H1 (cell line): ENCODE data around the gene SRSF3. TPM values are rescaled to one million over a fixed set of nuclear protein-coding genes. Genes with fewer than 3 reads are reported as not detected.
A peak's percentile ranks its signal among the peaks of the same experiment; 100 is the strongest.

Source experiments
- CTCF ChIA-PET: fragments of 300-600 bp; sonication (Branson Sonifier 250); formaldehyde crosslinking; loops from one replicate; lab custom pipeline; 2021; ENCODE audit not compliant: partially characterized antibody; lab: Charles Lee
- POLR2A ChIA-PET: fragments of 300-600 bp; sonication (Branson Sonifier 250); formaldehyde crosslinking; loops from one replicate; lab custom pipeline; 2021; ENCODE audit warnings: inconsistent platforms; ENCODE audit not compliant: partially characterized antibody; lab: Charles Lee
- DNase-seq, 2 experiments: peaks; one replicate each; pipeline versions ENCODE4 v3.0.0 to v3.0.0-alpha.2; 2010 to 2022; ENCODE audit warnings: low spot score in 2 of 2, low read depth in 1 of 2, mixed read lengths in 1 of 2
- FAIRE-seq: peaks from 2 replicates; lab custom pipeline; 2011; peaks lifted over from hg19 to GRCh38; lab: Jason Lieb, UNC
- H2AFZ ChIP-seq: 2 replicates; pipeline ENCODE4 v1.8.1; 2012; ENCODE audit warnings: low read length, inconsistent platforms
- H2AK5ac ChIP-seq: 2 replicates; pipeline ENCODE4 v1.6.1; 2013; ENCODE audit warnings: low read depth, low read length
- H2BK120ac ChIP-seq: replicated peaks from 2 replicates; pipeline ENCODE3; 2013; ENCODE audit warnings: low read depth, low read length, inconsistent platforms
- H2BK12ac ChIP-seq: 2 replicates; pipeline ENCODE4 v1.6.1; 2013; ENCODE audit warnings: low read depth, low read length
- H2BK15ac ChIP-seq: 2 replicates; pipeline ENCODE4 v1.6.1; 2013; ENCODE audit warnings: low read length
- H2BK20ac ChIP-seq: 2 replicates; pipeline ENCODE4 v1.6.1; 2013; ENCODE audit warnings: low read length
- H2BK5ac ChIP-seq: 2 replicates; pipeline ENCODE4 v1.6.1; 2013; ENCODE audit warnings: low read depth, low read length
- H3K14ac ChIP-seq: 2 replicates; pipeline ENCODE4 v1.6.1; 2013; ENCODE audit warnings: inconsistent platforms; ENCODE audit not compliant: insufficient read length
- H3K18ac ChIP-seq: 2 replicates; pipeline ENCODE4 v1.6.1; 2013; ENCODE audit warnings: low read length; ENCODE audit errors: extremely low read depth
- H3K23ac ChIP-seq: 2 replicates; pipeline ENCODE4 v1.6.1; 2013; ENCODE audit warnings: inconsistent platforms; ENCODE audit not compliant: insufficient read length
- H3K23me2 ChIP-seq: 2 replicates; pipeline ENCODE4 v1.6.1; 2013; ENCODE audit warnings: low read depth, low read length
- H3K27ac ChIP-seq: 2 replicates; pipeline ENCODE4 v1.6.1; 2011; ENCODE audit warnings: low read depth, low read length, inconsistent platforms
- H3K27me3 ChIP-seq, 4 experiments: replicated peaks in 1 of 4; 1 replicate in 1 of 4; 2 replicates in 3 of 4; pipeline versions ENCODE4 v1.6.1 to v1.8.1; 2011 to 2013; ENCODE audit warnings: low read length in 3 of 4, mild to moderate bottlenecking in 3 of 4, inconsistent platforms in 2 of 4, mixed read lengths in 2 of 4, moderate library complexity in 1 of 4; ENCODE audit not compliant: control insufficient read depth in 3 of 4, insufficient read depth in 3 of 4; ENCODE audit errors: extremely low read depth in 1 of 4
- H3K36me3 ChIP-seq, 4 experiments: 2 replicates each; pipeline versions ENCODE4 v1.6.1 to v1.8.1; 2011 to 2013; ENCODE audit warnings: mild to moderate bottlenecking in 4 of 4, low read length in 3 of 4, moderate library complexity in 2 of 4, control low read depth in 1 of 4, inconsistent platforms in 1 of 4; ENCODE audit not compliant: insufficient read depth in 4 of 4, control insufficient read depth in 2 of 4
- H3K4ac ChIP-seq: replicated peaks from 2 replicates; pipeline ENCODE3; 2013; ENCODE audit warnings: low read length, low read depth, mixed read lengths, inconsistent platforms; ENCODE audit not compliant: insufficient read length
- H3K4me1 ChIP-seq, 4 experiments: replicated peaks in 1 of 4; 1 replicate in 1 of 4; 2 replicates in 3 of 4; pipeline versions ENCODE4 v1.6.1 to v1.8.1; 2011 to 2013; ENCODE audit warnings: low read length in 3 of 4, inconsistent platforms in 2 of 4, mixed read lengths in 1 of 4; ENCODE audit not compliant: insufficient read depth in 4 of 4, control insufficient read depth in 3 of 4
- H3K4me2 ChIP-seq, 2 experiments: 2 replicates each; pipeline versions ENCODE4 v1.6.1 to v1.8.1; 2011 to 2013; ENCODE audit warnings: low read depth in 2 of 2, low read length in 2 of 2, control low read depth in 1 of 2, inconsistent platforms in 1 of 2, mild to moderate bottlenecking in 1 of 2; ENCODE audit not compliant: insufficient read depth in 1 of 2
- H3K4me3 ChIP-seq, 4 experiments: fragments of 200-600, 300-600 bp in 1 of 4; sonication (generic), shearing (Covaris generic), sonication (Bioruptor Twin) in 1 of 4; 2 replicates each; pipeline versions ENCODE4 v1.5.1 to v1.8.1; 2011 to 2016; ENCODE audit warnings: low read length in 4 of 4, low read depth in 3 of 4, control low read depth in 2 of 4, inconsistent platforms in 2 of 4, mild to moderate bottlenecking in 2 of 4, mixed read lengths in 1 of 4, moderate library complexity in 1 of 4; ENCODE audit not compliant: insufficient read depth in 2 of 4; ENCODE audit errors: extremely low read depth in 1 of 4
- H3K56ac ChIP-seq: replicated peaks from 2 replicates; pipeline ENCODE3; 2013; ENCODE audit warnings: low read depth, mild to moderate bottlenecking, mixed read lengths, low read length, inconsistent platforms; ENCODE audit not compliant: insufficient read length
- H3K79me1 ChIP-seq: 2 replicates; pipeline ENCODE4 v1.6.1; 2013; ENCODE audit warnings: low read depth, low read length, control low read depth
- H3K79me2 ChIP-seq, 2 experiments: 2 replicates each; pipeline versions ENCODE4 v1.6.1 to v1.8.1; 2012 to 2013; ENCODE audit warnings: low read length in 2 of 2, mild to moderate bottlenecking in 2 of 2, inconsistent platforms in 1 of 2; ENCODE audit not compliant: insufficient read depth in 2 of 2, control insufficient read depth in 1 of 2
- H3K9ac ChIP-seq, 4 experiments: replicated peaks in 1 of 4; 1 replicate in 1 of 4; 2 replicates in 3 of 4; pipeline versions ENCODE4 v1.6.1 to v1.8.1; 2011 to 2013; ENCODE audit warnings: low read depth in 3 of 4, low read length in 3 of 4, control low read depth in 2 of 4, mild to moderate bottlenecking in 2 of 4, moderate library complexity in 2 of 4, inconsistent platforms in 1 of 4; ENCODE audit errors: extremely low read depth in 1 of 4
- H3K9me3 ChIP-seq, 2 experiments: 2 replicates each; pipeline versions ENCODE4 v1.6.1 to v1.8.1; 2012 to 2013; ENCODE audit warnings: mild to moderate bottlenecking in 2 of 2, moderate library complexity in 2 of 2, control low read depth in 1 of 2, inconsistent platforms in 1 of 2, low read depth in 1 of 2, low read length in 1 of 2, mixed read lengths in 1 of 2; ENCODE audit not compliant: insufficient read depth in 2 of 2
- H4K20me1 ChIP-seq, 2 experiments: replicated peaks in 1 of 2; 2 replicates each; pipeline versions ENCODE3 to v1.8.1; 2011 to 2013; ENCODE audit warnings: inconsistent platforms in 2 of 2, low read length in 2 of 2, mild to moderate bottlenecking in 1 of 2; ENCODE audit not compliant: insufficient read depth in 2 of 2, control insufficient read depth in 1 of 2
- H4K5ac ChIP-seq: 2 replicates; pipeline ENCODE4 v1.6.1; 2013; ENCODE audit warnings: low read length, low read depth, mixed read lengths, inconsistent platforms; ENCODE audit not compliant: insufficient read length
- H4K8ac ChIP-seq: 2 replicates; pipeline ENCODE4 v1.8.0; 2013; ENCODE audit warnings: mild to moderate bottlenecking, moderate library complexity, low read length, inconsistent platforms; ENCODE audit not compliant: insufficient read depth; ENCODE audit errors: extremely low read depth
- H4K91ac ChIP-seq: replicated peaks from 2 replicates; pipeline ENCODE3; 2013; ENCODE audit warnings: low read length, mixed read lengths, inconsistent platforms; ENCODE audit not compliant: insufficient read length
- ATF3 ChIP-seq: IDR thresholded peaks from 2 replicates; pipeline ENCODE4 v1.6.1; 2011; ENCODE audit warnings: low read depth, mild to moderate bottlenecking, low read length; ENCODE audit not compliant: insufficient read depth
- GABPA ChIP-seq: IDR thresholded peaks from 2 replicates; pipeline ENCODE4 v1.6.1; 2011; ENCODE audit warnings: mild to moderate bottlenecking, low read length, moderate library complexity, borderline replicate concordance; ENCODE audit not compliant: insufficient read depth
- HDAC2 ChIP-seq, 2 experiments: fragments of 300-600 bp in 1 of 2; sonication (generic) in 1 of 2; IDR thresholded peaks; 2 replicates each; pipeline ENCODE4 v1.6.1; 2011 to 2012; ENCODE audit warnings: low read depth in 2 of 2, low read length in 2 of 2, mild to moderate bottlenecking in 2 of 2, moderate library complexity in 2 of 2, borderline replicate concordance in 1 of 2, inconsistent platforms in 1 of 2
- MAX ChIP-seq: IDR thresholded peaks from 2 replicates; pipeline ENCODE4 v1.6.1; 2012; ENCODE audit warnings: inconsistent platforms
- POLR2A ChIP-seq, 2 experiments: IDR thresholded peaks; 1 replicate in 1 of 2; 2 replicates in 1 of 2; pipeline ENCODE4 v1.6.1; 2011; ENCODE audit warnings: low read depth in 2 of 2, low read length in 2 of 2, mild to moderate bottlenecking in 2 of 2; ENCODE audit errors: control extremely low read depth in 1 of 2
- POLR2AphosphoS5 ChIP-seq: IDR thresholded peaks from 2 replicates; pipeline ENCODE4 v1.6.1; 2011; ENCODE audit warnings: low read depth, low read length
- RBBP5 ChIP-seq: IDR thresholded peaks from 2 replicates; pipeline ENCODE4 v1.7.1; 2012; ENCODE audit warnings: low read depth, mild to moderate bottlenecking, inconsistent platforms, low read length, moderate library complexity, borderline replicate concordance
- SP4 ChIP-seq: IDR thresholded peaks from 2 replicates; pipeline ENCODE4 v1.6.1; 2012; ENCODE audit warnings: low read length, inconsistent platforms
- USF2 ChIP-seq: IDR thresholded peaks from 2 replicates; pipeline ENCODE4 v1.6.1; 2011; ENCODE audit warnings: low read length, improper control_type of control experiment
- WGBS, 2 experiments: shearing (Covaris generic) in 1 of 2; methylation state at CpG; one replicate each; pipeline versions ENCODE4 v1.1.6 to v1.1.7; 2013 to 2015; ENCODE audit warnings: low lambda C conversion rate in 2 of 2, mixed read lengths in 2 of 2, inconsistent platforms in 1 of 2, low coverage in 1 of 2, missing lambda C conversion rate in 1 of 2; ENCODE audit not compliant: insufficient replicate concordance in 2 of 2, insufficient coverage in 1 of 2, insufficient read length in 1 of 2; ENCODE audit errors: extremely low coverage in 1 of 2, missing lambda C conversion rate in 1 of 2; 5-methylcytosine and 5-hydroxymethylcytosine counted together
- polyA plus RNA-seq, 7 experiments: library from polyadenylated mRNA; depleted of rRNA in 3 of 7; stranded (reverse) in 5 of 7; unstranded in 2 of 7; fragments of >200 nt in 5 of 7; fragments of 200-250 nt in 2 of 7; gene quantifications; 1 replicate in 5 of 7; 2 replicates in 1 of 7; 4 replicates in 1 of 7; pipeline versions ENCODE4 v1.2.1 to v1.2.3, GENCODE V29; 2011 to 2013; ENCODE audit warnings: missing spikeins in 2 of 7, mixed read lengths in 2 of 7
- total RNA-seq: library from RNA; stranded (reverse); fragmentation: NEBNext Ultra II Directional; extraction: Animal tissue kit (Norgen Biotek cat#: 25700); gene quantifications from 2 replicates; pipeline ENCODE4 v1.2.1, GENCODE V29; 2021

SRSF3 gene
- total and polyA plus RNA-seq, 2 of the 8 experiments (the other 6 are each of a cell fraction or from before 2014, with no cell fraction given) = 471 to 689 TPM

GRCh38 chr6:36599791-36600209 is 5.6 kb downstream of the SRSF3 start:
- Histone ChIP-seq H3K4me2 (peak overlapping the region; percentile 42 to 79; a peak in 3 of 4 replicates), H3K18ac (no peak overlapping the region), H3K9me3 (no peaks in the 10 kb centered on the region), H3K79me2 (peaks cover 64 to 100% of the 10 kb centered on the region in 2 experiments), H4K20me1 (peaks cover 50 to 76% of the 10 kb centered on the region in 2 experiments), H3K23me2 (no peaks in the 10 kb centered on the region; the same call in none of the 2 replicates), H2BK15ac (no peak overlapping the region), H2BK12ac (no peak overlapping the region), H3K9ac (no peak overlapping the region), H3K27me3 (no peaks in the 10 kb centered on the region), H3K56ac (no peak overlapping the region), H3K36me3 (peaks cover 52 to 99% (median 78%) of the 10 kb centered on the region in 4 experiments), H3K14ac (no peak overlapping the region), H4K8ac (peak overlapping the region; percentile 94), H4K5ac (no peak overlapping the region), H2AK5ac (no peak overlapping the region), H3K4ac (no peak overlapping the region), H3K79me1 (no peaks in the 10 kb centered on the region), H2BK120ac (no peak overlapping the region), H3K4me1 (peaks cover 0 to 3% (median 1%) of the 10 kb centered on the region in 4 experiments; a peak in 3 of 7 replicates), H4K91ac (no peak overlapping the region), H2AFZ (no peak overlapping the region), H2BK5ac (no peak overlapping the region), H3K27ac (no peak overlapping the region), H3K4me3 (peak overlapping the region in 1 of 4 experiments; percentile 98; a peak in 2 of 8 replicates), H3K23ac (no peak overlapping the region), H2BK20ac (no peak overlapping the region)
- CTCF ChIA-PET = interaction anchor here (0.7 to 1.4 kb wide), 2 partner anchors 15 to 21 kb away, joined by 3 to 6 read pairs; no protein-coding TSS in a partner anchor
- DNase-seq (peak in 1 of 2 experiments; percentile 67), FAIRE-seq (no peak)
- POLR2A ChIA-PET = interaction anchor here (0.7 to 13.4 kb wide), 13 partner anchors 9 to 226 kb away, joined by 3 to 386 read pairs (median 4); no protein-coding TSS in a partner anchor
- WGBS, 2 experiments = 91% methylated on average over 14 of the region's 14 CpGs; no CpG with 5 or more reads in 1 of the 2 experiments
- TF ChIP-seq MAX (peak; percentile 48), POLR2A (IDR thresholded peaks at IDR 0.05; ENCODE audit: control extremely low read depth in 1 of 2, low read depth in 2 of 2, low read length in 2 of 2) (peak; percentile 38 to 71; a peak in 2 of 3 replicates), SP4 (peak; percentile 60; the same call in 1 of the 2 replicates), POLR2AphosphoS5 (peak; percentile 96), ATF3 (peak; percentile 59; the same call in 1 of the 2 replicates), HDAC2 (IDR thresholded peaks at IDR 0.05; ENCODE audit: borderline replicate concordance in 1 of 2, low read depth in 2 of 2, low read length in 2 of 2) (no peak), USF2 (peak; percentile 89), RBBP5 (no peak), GABPA (no peak)
